GM12864 (cell line): Measurements from ENCODE around the gene KMO.
A peak's percentile ranks its signal among the peaks of the same experiment; 100 is the strongest.

Experiments used
- DNase-seq: peaks from one replicate; pipeline ENCODE4 v3.0.0-alpha.2; 2011; ENCODE audit warnings: low read depth
- H3K4me3 ChIP-seq: 2 replicates; pipeline ENCODE4 v1.5.1; 2011; ENCODE audit warnings: mild to moderate bottlenecking, low read depth, low read length, control low read depth
- CTCF ChIP-seq: IDR thresholded peaks from 2 replicates; pipeline ENCODE4 v1.5.1; 2011; ENCODE audit warnings: low read depth, mild to moderate bottlenecking, moderate library complexity, low read length, control low read depth, inconsistent platforms; ENCODE audit errors: missing control alignments

Gene KMO

GRCh38 chr1:241617426-241617825 is 85.2 kb downstream of the KMO start:
- TF ChIP-seq CTCF, result no peak
- DNase-seq, result no peak
- H3K4me3 ChIP-seq, result no peak overlapping the region

- TF ChIP-seq CTCF, result no peak
- no peak for DNase-seq
- no peak overlapping the region for H3K4me3 ChIP-seq
Observed at GRCh38 chr1:241622669-241623068, 90.5 kb downstream of the KMO start.

GRCh38 chr1:241624935-241625334 is 92.8 kb downstream of the KMO start:
- H3K4me3 ChIP-seq, result no peak overlapping the region
- DNase-seq, result no peak
- no peak for TF ChIP-seq CTCF

DNA sequence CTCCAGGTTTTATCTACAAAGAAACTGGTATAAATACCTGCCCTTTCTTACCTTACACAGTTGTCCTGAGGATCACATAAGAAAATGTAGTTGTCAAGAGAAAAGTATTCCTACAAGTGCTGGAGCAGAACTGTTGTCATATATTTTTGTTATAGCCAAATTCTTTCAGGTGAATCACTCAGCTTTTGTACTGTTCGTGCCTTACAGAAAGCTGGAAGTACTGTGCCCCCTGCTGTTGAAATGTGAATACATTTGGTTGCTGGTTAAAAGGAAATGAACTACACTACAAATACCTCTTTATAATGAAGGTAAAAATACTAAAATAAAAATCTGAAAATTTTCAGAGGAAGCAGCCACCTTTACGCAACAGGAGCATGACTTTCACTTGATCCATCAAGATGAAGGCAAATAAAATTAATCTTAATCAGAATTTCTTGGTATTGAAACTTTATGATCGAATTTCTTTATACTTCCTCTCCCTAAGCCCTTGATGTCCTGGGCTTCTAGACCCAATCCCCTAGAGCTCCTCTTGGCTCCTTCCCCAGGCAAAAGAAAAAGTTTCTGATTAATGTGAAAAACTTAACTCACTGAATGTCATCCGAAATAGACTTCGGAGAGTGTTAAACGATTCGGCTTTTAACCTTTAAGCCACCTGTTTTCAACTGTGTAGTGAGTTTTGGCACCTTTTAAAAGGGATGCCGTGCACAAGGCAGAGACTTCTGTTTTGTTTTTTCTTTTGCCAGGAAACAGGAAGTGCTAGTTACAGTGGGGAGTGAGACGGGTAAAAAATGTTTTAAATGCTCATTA is 95.5 kb downstream of the KMO start:
- peak; percentile 52 for TF ChIP-seq CTCF
- H3K4me3 ChIP-seq, result no peak overlapping the region
- no peak for DNase-seq

- DNase-seq, result no peak
- TF ChIP-seq CTCF, result no peak
- H3K4me3 ChIP-seq, result no peak overlapping the region
Observed at GRCh38 chr1:241630005-241630404, 97.8 kb downstream of the KMO start.

DNA sequence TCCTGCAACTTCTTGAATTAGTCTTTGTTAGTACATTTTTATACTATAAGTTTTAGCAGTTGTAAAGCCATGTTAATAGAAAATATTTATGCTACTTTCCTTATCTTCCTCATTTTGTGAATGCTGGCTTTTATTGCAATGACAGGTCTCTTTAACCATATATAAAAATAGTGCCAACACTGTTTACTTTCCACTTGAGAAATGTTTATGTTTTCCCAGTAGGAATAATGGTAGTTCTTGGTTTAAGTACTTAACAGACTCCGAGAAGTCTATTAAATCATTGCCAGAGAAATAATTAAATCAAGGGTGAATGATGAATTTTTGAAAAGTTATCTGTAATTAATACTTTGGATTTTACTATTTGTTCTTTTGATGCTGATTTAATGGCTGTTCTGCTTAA is 98.3 kb downstream of the KMO start:
- no peak for DNase-seq
- H3K4me3 ChIP-seq, result no peak overlapping the region
- no peak for TF ChIP-seq CTCF

DNA sequence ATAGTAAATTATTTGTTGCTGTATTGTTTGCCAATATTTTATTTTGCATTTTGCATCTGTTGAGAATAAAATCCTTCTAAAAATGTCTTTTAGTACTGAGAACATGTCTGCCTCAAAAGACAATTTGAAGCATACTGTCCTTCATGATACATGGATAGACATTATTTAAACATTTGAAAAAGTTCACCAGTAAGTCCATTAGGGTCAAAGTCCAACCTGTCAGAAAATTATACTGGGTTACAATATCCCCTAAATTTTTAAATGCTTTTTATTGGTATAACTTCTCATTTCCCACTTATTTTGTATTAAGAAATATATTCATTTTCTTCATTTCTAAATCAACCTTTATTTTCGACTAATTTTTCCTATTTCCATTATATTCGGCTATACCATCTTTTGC is 98.7 kb downstream of the KMO start:
- H3K4me3 ChIP-seq, result no peak overlapping the region
- DNase-seq, result no peak
- no peak for TF ChIP-seq CTCF
